Stimulated activated CD4-positive, alpha-beta T cell treated with anti-CD3 and anti-CD28 coated beads, TNF-alpha, amount 100 ng/mL, for 24 hours (primary cell): Measurements from ENCODE around the gene FADS2.

Experiments used
- DNase-seq, 3 experiments: peaks; one replicate each; pipeline ENCODE4 v3.0.0-alpha.2; 2020; ENCODE audit warnings: low read depth in 3 of 3

The FADS2 gene

GRCh38 chr11:61887839-61888494 lies 59.9 kb downstream of the FADS2 start:
- no peak for DNase-seq

- no peak for DNase-seq
Observed at GRCh38 chr11:61888590-61888989, 60.5 kb downstream of the FADS2 start.

- no peak for DNase-seq
Observed at GRCh38 chr11:61889831-61890230, 61.7 kb downstream of the FADS2 start.

GRCh38 chr11:61890529-61891330 lies 62.6 kb downstream of the FADS2 start:
- DNase-seq: peak in 1 of 3 experiments; percentile 25

- DNase-seq: peak; percentile 27 to 65 (median 27)
Observed at GRCh38 chr11:61891331-61892084, 63.4 kb downstream of the FADS2 start, which contains the start of gene FADS3. Gene FADS3, minus strand, starts transcription at chr11:61891545. Its CDS starts 164 bp downstream, at chr11:61891381.

- DNase-seq: no peak
Observed at GRCh38 chr11:61892085-61892370, 63.9 kb downstream of the FADS2 start.

GRCh38 chr11:61893981-61894380 lies 65.9 kb downstream of the FADS2 start:
- no peak for DNase-seq

- no peak for DNase-seq
Observed at GRCh38 chr11:61895046-61895717, 67.1 kb downstream of the FADS2 start.

- no peak for DNase-seq
Observed at GRCh38 chr11:61895718-61896059, 67.6 kb downstream of the FADS2 start.

GRCh38 chr11:61896665-61897386 lies 68.7 kb downstream of the FADS2 start:
- no peak for DNase-seq

- peak; percentile 60 to 75 (median 61) for DNase-seq
Observed at GRCh38 chr11:61897387-61898246, 69.5 kb downstream of the FADS2 start.

- no peak for DNase-seq
Observed at GRCh38 chr11:61898247-61898582, 70.1 kb downstream of the FADS2 start.

GRCh38 chr11:61899146-61899841 lies 71.2 kb downstream of the FADS2 start:
- DNase-seq: peak; percentile 82 to 87 (median 83)

GRCh38 chr11:61900251-61900650 lies 72.2 kb downstream of the FADS2 start:
- DNase-seq: no peak

- DNase-seq: no peak
Observed at GRCh38 chr11:61901397-61901796, 73.3 kb downstream of the FADS2 start.

GRCh38 chr11:61902313-61902712 lies 74.2 kb downstream of the FADS2 start:
- no peak for DNase-seq

- no peak for DNase-seq
Observed at GRCh38 chr11:61903845-61904244, 75.7 kb downstream of the FADS2 start.

- DNase-seq: no peak
Observed at GRCh38 chr11:61904539-61905048, 76.5 kb downstream of the FADS2 start.

GRCh38 chr11:61905067-61905696 lies 77.1 kb downstream of the FADS2 start:
- no peak for DNase-seq
